NB4 (cell line): ENCODE results near the gene F11R.

Experiments
- MYC ChIP-seq: IDR thresholded peaks from 2 replicates; pipeline ENCODE4 v1.6.1; 2011; ENCODE audit warnings: low read depth, low read length
- POLR2A ChIP-seq: IDR thresholded peaks from 2 replicates; pipeline ENCODE4 v1.6.1; 2011; ENCODE audit warnings: mild to moderate bottlenecking; ENCODE audit not compliant: insufficient read length; ENCODE audit errors: extremely low read depth
- TF ChIP-seq, protein P1 (sequence below): IDR thresholded peaks from one replicate; pipeline ENCODE4 v1.5.1; 2012; ENCODE audit warnings: low read depth, low read length

DNA sequence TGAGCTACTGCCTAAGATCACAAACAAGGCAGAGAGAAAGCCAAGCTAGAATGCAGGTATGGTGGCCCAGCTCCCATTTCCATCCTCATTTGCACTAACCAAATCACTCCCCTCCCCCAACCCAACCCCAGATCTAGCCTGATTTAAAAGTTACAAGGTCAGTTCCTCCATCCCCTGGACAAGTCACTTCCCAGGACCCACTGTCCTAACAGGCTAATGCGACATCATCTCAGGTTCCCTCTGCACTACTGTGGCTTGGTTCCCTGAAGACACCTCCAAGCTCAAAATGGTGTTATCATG, 2.4 kb downstream of the F11R start:
- TF ChIP-seq, protein P1, sequence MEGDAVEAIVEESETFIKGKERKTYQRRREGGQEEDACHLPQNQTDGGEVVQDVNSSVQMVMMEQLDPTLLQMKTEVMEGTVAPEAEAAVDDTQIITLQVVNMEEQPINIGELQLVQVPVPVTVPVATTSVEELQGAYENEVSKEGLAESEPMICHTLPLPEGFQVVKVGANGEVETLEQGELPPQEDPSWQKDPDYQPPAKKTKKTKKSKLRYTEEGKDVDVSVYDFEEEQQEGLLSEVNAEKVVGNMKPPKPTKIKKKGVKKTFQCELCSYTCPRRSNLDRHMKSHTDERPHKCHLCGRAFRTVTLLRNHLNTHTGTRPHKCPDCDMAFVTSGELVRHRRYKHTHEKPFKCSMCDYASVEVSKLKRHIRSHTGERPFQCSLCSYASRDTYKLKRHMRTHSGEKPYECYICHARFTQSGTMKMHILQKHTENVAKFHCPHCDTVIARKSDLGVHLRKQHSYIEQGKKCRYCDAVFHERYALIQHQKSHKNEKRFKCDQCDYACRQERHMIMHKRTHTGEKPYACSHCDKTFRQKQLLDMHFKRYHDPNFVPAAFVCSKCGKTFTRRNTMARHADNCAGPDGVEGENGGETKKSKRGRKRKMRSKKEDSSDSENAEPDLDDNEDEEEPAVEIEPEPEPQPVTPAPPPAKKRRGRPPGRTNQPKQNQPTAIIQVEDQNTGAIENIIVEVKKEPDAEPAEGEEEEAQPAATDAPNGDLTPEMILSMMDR, result no peak
- TF ChIP-seq POLR2A (no peak), MYC (no peak)
